ENCODE results near the gene TRPM1. TPM values are rescaled to one million over a fixed set of nuclear protein-coding genes. Genes with fewer than 3 reads are reported as not detected.

The TRPM1 gene
- total and polyA plus RNA-seq, 9 of the 15 experiments (the other 6 are each of a cell fraction or from before 2014, with no cell fraction given): 0.01 to 0.06 (median 0.03) TPM; not detected in 5

- no peak for TF ChIP-seq MGA (IDR thresholded peaks at IDR 0.05)
- no peak for TF ChIP-seq ZNF347 (CRISPR knock-in tag; IDR thresholded peaks at IDR 0.05; ENCODE audit: low read depth)
Measured at GRCh38 chr15:31065824-31066223, 35.7 kb downstream of the TRPM1 start (continued).
